SK-N-SH treated with all-trans-retinoic acid at 6 μM for 48 hours (cell line): ENCODE data around the gene PDE4DIP.
"Not testable (repeated sequence)": the region's sequence is repeated elsewhere in the genome, so short reads cannot be mapped to it uniquely, and the experiment has no call there.

ENCODE experiments used
- ARNTL ChIP-seq: fragments of 450-650 bp; formaldehyde crosslinking; IDR thresholded peaks from 2 replicates; pipeline ENCODE4 v1.5.0; 2020; ENCODE audit warnings: low read depth, mild to moderate bottlenecking, moderate library complexity, borderline replicate concordance
- BACH2 ChIP-seq: fragments of 250-450 bp; sonication (Bioruptor Pico); IDR thresholded peaks from 2 replicates; pipeline ENCODE4 v1.9.0; 2021; ENCODE audit warnings: mild to moderate bottlenecking, borderline replicate concordance
- ESRRG ChIP-seq: fragments of 250-450 bp; sonication (Bioruptor Pico); IDR thresholded peaks from 2 replicates; pipeline ENCODE4 v1.6.1; 2021; ENCODE audit warnings: mild to moderate bottlenecking
- PATZ1 ChIP-seq: fragments of 250-450 bp; sonication (Bioruptor Pico); IDR thresholded peaks from 2 replicates; pipeline ENCODE4 v1.8.0; 2020; ENCODE audit warnings: mild to moderate bottlenecking, moderate library complexity, borderline replicate concordance
- RARB ChIP-seq: fragments of 250-450 bp; sonication (Bioruptor Pico); IDR thresholded peaks from 2 replicates; pipeline ENCODE4 v1.8.0; 2021; ENCODE audit warnings: mild to moderate bottlenecking, moderate library complexity
- TCF4 ChIP-seq: fragments of 250-450 bp; sonication (Bioruptor Pico); IDR thresholded peaks from 2 replicates; pipeline ENCODE4 v1.8.0; 2021; ENCODE audit warnings: mild to moderate bottlenecking, moderate library complexity, borderline replicate concordance
- TSHZ2 ChIP-seq: fragments of 250-450 bp; sonication (Bioruptor Pico); IDR thresholded peaks from 2 replicates; pipeline ENCODE4 v1.5.0; 2020; ENCODE audit warnings: mild to moderate bottlenecking, moderate library complexity
- ZFP30 ChIP-seq: fragments of 450-650 bp; formaldehyde crosslinking; IDR thresholded peaks from 2 replicates; pipeline ENCODE4 v1.5.0; 2022; ENCODE audit warnings: mild to moderate bottlenecking, moderate library complexity
- ZNF70 ChIP-seq: fragments of 450-650 bp; formaldehyde crosslinking; IDR thresholded peaks from 2 replicates; pipeline ENCODE4 v1.5.0; 2020; ENCODE audit warnings: mild to moderate bottlenecking, moderate library complexity

GRCh38 chr1:148900691-148901090 is 56.5 kb downstream of the PDE4DIP start:
- TF ChIP-seq ESRRG; TCF4 (CRISPR knock-in tag); PATZ1; ZNF70 (CRISPR knock-in tag); RARB (CRISPR knock-in tag); ZFP30 (CRISPR knock-in tag); ARNTL (CRISPR knock-in tag); BACH2 (CRISPR knock-in tag); TSHZ2: not testable (repeated sequence)
